ENCODE measurements around the gene UNC13D. TPM values are rescaled to one million over a fixed set of nuclear protein-coding genes. Genes with fewer than 3 reads are reported as not detected.
A peak's percentile ranks its signal among the peaks of the same experiment; 100 is the strongest.

Gene UNC13D
- total RNA-seq, 4 donors from 2014 or later = 5.0 to 9.1 (median 7.6) TPM

DNA sequence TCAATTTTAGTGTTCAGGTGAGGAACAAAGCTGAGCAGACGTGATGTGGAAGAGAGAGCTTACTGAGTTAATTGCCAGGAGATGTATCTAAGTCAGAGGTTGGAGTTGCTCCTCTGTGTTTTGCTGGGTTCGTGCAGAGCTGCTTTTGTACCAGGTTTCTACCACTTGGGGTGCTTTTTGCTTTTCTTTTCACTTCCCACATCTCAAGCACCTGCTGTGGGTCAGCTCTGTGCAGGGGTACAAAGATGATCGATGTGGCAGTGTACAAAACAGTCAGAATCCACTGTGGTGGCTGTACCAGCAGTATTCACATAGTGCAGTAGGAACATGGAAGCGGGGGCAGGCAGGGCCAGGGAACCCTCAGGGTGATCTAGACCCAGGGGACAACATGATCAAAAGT, 44.8 kb downstream of the UNC13D start:
- 85 to 93% methylated on average over 4 of the region's 4 CpGs for WGBS, 2 donors
- intact Hi-C loops (cut with DNase I; ENCODE audit: low total_unique reads) = no loop called here
- DNase-seq (ENCODE audit: low spot score in 2 of 2) = peak in 1 of 2 donors; percentile 58
- no peak overlapping the region for H3K4me3 ChIP-seq (ENCODE audit: low read depth, poor library complexity, severe bottlenecking)
- no peak for TF ChIP-seq CTCF (IDR thresholded peaks at IDR 0.05)
- TF ChIP-seq POLR2A (IDR thresholded peaks at IDR 0.05) = no peak

DNA sequence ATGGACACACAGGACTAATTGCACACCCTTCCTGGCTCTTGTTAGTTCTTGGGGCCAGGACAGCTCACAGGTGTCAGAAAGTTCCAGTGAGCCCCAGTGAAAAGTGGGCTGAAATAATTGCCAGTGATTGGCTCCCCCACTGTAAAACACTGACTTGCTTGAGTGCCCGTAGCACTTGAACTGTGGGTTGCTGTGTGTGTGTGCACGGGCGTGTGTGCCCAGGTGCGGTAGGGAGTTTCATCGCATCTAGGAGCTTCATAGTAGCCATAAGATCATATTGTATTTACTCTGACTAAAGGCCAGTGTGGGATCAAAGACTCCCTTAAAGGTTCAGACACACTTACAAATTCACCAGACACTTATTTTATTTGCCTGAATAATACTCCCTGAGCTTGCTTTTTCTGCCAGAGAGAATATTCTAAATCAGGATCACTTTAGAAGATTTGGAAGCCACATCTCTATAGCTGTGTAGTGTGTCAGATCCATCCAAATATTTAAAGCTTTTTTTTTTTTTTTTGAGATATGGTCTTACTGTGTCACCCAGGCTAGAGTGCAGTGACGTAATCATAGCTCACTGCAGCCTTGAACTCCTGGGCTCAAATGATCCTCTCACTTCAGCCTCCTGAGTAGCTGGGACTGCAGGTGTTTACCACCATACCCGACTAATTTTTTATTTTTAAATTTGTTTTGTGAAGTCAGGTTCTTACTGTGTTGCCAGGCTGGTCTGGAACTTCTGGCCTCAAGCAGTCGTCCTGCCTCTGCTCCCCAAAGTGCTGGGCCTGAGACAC, 48.2 kb downstream of the UNC13D start:
- peak in 1 of 2 donors; percentile 39 for DNase-seq (ENCODE audit: low spot score in 2 of 2)
- no peak overlapping the region for H3K4me3 ChIP-seq (ENCODE audit: low read depth, poor library complexity, severe bottlenecking)
- WGBS, 2 donors = 92 to 97% methylated on average over 8 of the region's 8 CpGs
- intact Hi-C loops (cut with DNase I; ENCODE audit: low total_unique reads) = no loop called here
- TF ChIP-seq POLR2A (IDR thresholded peaks at IDR 0.05) (no peak), CTCF (IDR thresholded peaks at IDR 0.05) (no peak)

DNA sequence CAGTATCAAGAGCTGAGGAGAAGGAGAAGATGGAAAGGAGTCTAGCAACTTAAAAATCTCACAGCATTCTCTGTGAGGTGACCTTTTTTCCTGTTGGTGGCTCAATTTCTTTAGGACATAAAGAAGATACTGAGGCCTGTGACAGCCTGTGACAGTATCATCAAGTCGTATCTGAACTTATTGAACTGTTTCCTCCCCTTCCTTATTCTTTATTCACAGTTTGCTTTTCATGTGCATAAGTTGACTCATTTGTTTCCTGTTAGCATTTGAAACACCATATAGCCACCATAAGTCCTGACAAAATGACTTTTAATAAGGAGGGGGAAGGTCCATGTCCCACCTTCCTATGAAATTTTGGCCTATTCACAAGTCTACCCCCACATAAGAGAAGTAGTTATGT, 50.7 kb downstream of the UNC13D start:
- TF ChIP-seq CTCF (IDR thresholded peaks at IDR 0.05) (no peak), POLR2A (IDR thresholded peaks at IDR 0.05) (no peak)
- intact Hi-C loops (cut with DNase I; ENCODE audit: low total_unique reads) = no loop called here
- WGBS, 2 donors = 78 to 83% methylated on average over 1 of the region's 1 CpG
- no peak overlapping the region for H3K4me3 ChIP-seq (ENCODE audit: low read depth, poor library complexity, severe bottlenecking)
- no peak for DNase-seq (ENCODE audit: low spot score in 2 of 2)

GRCh38 chr17:75791254-75791653, 53.0 kb downstream of the UNC13D start:
- TF ChIP-seq CTCF (IDR thresholded peaks at IDR 0.05) (no peak), POLR2A (IDR thresholded peaks at IDR 0.05) (no peak)
- intact Hi-C loops (cut with DNase I; ENCODE audit: low total_unique reads) = no loop called here
- WGBS, 2 donors = 65 to 77% methylated on average over 6 of the region's 6 CpGs
- DNase-seq (ENCODE audit: low spot score in 2 of 2) = no peak
- no peak overlapping the region for H3K4me3 ChIP-seq (ENCODE audit: low read depth, poor library complexity, severe bottlenecking)

DNA sequence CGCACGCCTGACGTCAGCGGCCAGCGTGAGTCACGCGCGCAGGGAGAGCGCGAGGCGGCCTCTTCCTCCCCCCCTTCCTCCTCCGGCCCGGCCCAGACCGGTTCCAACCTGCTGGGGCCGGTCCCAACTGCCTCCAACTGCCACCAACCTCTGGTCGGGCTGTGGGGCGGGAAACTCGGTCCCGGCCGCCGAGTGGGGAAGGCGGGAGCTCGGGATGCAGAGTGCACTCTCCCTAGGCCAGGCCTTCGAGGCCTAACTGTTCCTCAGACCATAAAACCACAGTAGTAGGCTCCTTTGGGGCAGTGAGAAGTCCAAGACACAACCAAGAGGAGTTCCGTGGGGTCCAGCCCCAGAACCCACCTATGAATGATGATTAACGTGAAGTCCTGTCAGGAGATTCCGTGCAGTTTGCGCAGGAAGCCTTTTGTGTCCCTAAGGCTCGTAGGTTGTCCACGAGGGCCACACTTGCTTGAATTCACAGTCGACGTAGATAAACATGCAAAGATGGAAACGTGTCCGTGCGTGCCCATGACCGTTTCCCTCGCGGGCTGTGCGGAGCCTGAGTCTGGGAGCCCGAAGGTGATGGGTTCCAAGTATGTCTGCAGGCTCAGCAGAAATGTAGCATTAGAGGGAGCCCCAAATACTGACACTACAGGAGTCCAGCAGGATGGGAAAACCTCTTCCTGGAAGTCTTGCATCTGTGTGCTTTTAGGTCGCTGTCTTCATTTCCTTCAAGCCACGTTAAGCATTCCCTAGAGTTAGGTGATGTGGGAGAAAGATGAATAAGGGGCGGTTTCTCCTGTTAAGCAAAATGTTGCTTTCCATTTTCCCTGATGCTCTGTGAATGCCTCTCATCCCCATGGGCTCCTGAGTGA, 59.0 kb downstream of the UNC13D start:
- intact Hi-C loops (cut with DNase I; ENCODE audit: low total_unique reads) = no loop called here
- peak; percentile 89 to 99 for DNase-seq (ENCODE audit: low spot score in 2 of 2)
- 3% methylated on average over 21 to 34 of the region's 43 CpGs for WGBS, 2 donors
- peak overlapping the region; percentile 34 for H3K4me3 ChIP-seq (ENCODE audit: low read depth, poor library complexity, severe bottlenecking)
- TF ChIP-seq POLR2A (IDR thresholded peaks at IDR 0.05) (peak in 1 of 2 donors; percentile 68), CTCF (IDR thresholded peaks at IDR 0.05) (no peak)
